ENCODE data around the gene CFAP97. TPM values are rescaled to one million over a fixed set of nuclear protein-coding genes. Genes with fewer than 3 reads are reported as not detected.
A peak's percentile ranks its signal among the peaks of the same experiment; 100 is the strongest.
"Not testable (repeated sequence)": the region's sequence is repeated elsewhere in the genome, so short reads cannot be mapped to it uniquely, and the experiment has no call there.

CFAP97 gene
- total RNA-seq, 1 experiment from 2014 or later = 27.7 TPM

- DNase-seq (ENCODE audit: low spot score) = peak; percentile 44
Measured at GRCh38 chr4:185201977-185202962, 1.5 kb downstream of the CFAP97 start.

GRCh38 chr4:185198189-185198588 is 5.6 kb downstream of the CFAP97 start:
- DNase-seq (ENCODE audit: low spot score) = not testable (repeated sequence)

- no peak for DNase-seq (ENCODE audit: low spot score)
Measured at GRCh38 chr4:185196437-185196836, 7.4 kb downstream of the CFAP97 start.

GRCh38 chr4:185194924-185195888 is 8.6 kb downstream of the CFAP97 start:
- no peak for DNase-seq (ENCODE audit: low spot score)

- DNase-seq (ENCODE audit: low spot score) = no peak
Measured at GRCh38 chr4:185192059-185192458, 11.7 kb downstream of the CFAP97 start.

GRCh38 chr4:185190306-185190856 is 13.4 kb downstream of the CFAP97 start:
- no peak for DNase-seq (ENCODE audit: low spot score)

GRCh38 chr4:185189606-185190305 is 14.0 kb downstream of the CFAP97 start:
- DNase-seq (ENCODE audit: low spot score) = no peak

GRCh38 chr4:185186769-185187168 is 17.0 kb downstream of the CFAP97 start:
- no peak for DNase-seq (ENCODE audit: low spot score)

- DNase-seq (ENCODE audit: low spot score) = peak; percentile 78
Measured at GRCh38 chr4:185183622-185184281, 20.0 kb downstream of the CFAP97 start.

- DNase-seq (ENCODE audit: low spot score) = no peak
Measured at GRCh38 chr4:185182239-185182638, 21.6 kb downstream of the CFAP97 start.

GRCh38 chr4:185179488-185179887 is 24.3 kb downstream of the CFAP97 start:
- DNase-seq (ENCODE audit: low spot score) = no peak

GRCh38 chr4:185171373-185172071 is 32.3 kb downstream of the CFAP97 start:
- no peak for DNase-seq (ENCODE audit: low spot score)

GRCh38 chr4:185167234-185167633 is 36.6 kb downstream of the CFAP97 start:
- DNase-seq (ENCODE audit: low spot score) = no peak

GRCh38 chr4:185165605-185166063 is 38.2 kb downstream of the CFAP97 start:
- peak; percentile 78 for DNase-seq (ENCODE audit: low spot score)

- no peak for DNase-seq (ENCODE audit: low spot score)
Measured at GRCh38 chr4:185151296-185151695, 52.5 kb downstream of the CFAP97 start.

- DNase-seq (ENCODE audit: low spot score) = no peak
Measured at GRCh38 chr4:185149392-185149791, 54.4 kb downstream of the CFAP97 start.

- no peak for DNase-seq (ENCODE audit: low spot score)
Measured at GRCh38 chr4:185145572-185145971, 58.2 kb downstream of the CFAP97 start.

- DNase-seq (ENCODE audit: low spot score) = no peak
Measured at GRCh38 chr4:185144601-185145240, 59.1 kb downstream of the CFAP97 start.

GRCh38 chr4:185143601-185143969 is 60.2 kb downstream of the CFAP97 start:
- DNase-seq (ENCODE audit: low spot score) = no peak

All from H4 (cell line).